EL (cell line): ENCODE measurements around the gene FAM167B.

Source experiments
- DNase-seq: peaks from one replicate; pipeline ENCODE4 v3.0.0-alpha.2; 2016

FAM167B gene

GRCh38 chr1:32246888-32247273 lies at the start of gene FAM167B:
FAM167B (plus strand) TSS chr1:32247222; CDS start chr1:32247422, 200 bp downstream.
- DNase-seq, result peak; percentile 89

DNA sequence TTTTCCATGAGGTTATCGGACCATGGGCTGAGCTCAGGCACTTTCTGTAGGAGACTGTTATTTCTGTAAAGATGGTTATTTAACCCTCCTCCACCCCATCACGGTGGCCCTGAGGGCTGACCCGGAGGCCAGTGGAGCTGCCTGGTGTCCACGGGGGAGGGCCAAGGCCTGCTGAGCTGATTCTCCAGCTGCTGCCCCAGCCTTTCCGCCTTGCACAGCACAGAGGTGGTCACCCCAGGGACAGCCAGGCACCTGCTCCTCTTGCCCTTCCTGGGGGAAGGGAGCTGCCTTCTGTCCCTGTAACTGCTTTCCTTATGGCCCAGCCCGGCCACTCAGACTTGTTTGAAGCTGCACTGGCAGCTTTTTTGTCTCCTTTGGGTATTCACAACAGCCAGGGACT lies 49.2 kb upstream of the FAM167B start:
- no peak for DNase-seq

DNA sequence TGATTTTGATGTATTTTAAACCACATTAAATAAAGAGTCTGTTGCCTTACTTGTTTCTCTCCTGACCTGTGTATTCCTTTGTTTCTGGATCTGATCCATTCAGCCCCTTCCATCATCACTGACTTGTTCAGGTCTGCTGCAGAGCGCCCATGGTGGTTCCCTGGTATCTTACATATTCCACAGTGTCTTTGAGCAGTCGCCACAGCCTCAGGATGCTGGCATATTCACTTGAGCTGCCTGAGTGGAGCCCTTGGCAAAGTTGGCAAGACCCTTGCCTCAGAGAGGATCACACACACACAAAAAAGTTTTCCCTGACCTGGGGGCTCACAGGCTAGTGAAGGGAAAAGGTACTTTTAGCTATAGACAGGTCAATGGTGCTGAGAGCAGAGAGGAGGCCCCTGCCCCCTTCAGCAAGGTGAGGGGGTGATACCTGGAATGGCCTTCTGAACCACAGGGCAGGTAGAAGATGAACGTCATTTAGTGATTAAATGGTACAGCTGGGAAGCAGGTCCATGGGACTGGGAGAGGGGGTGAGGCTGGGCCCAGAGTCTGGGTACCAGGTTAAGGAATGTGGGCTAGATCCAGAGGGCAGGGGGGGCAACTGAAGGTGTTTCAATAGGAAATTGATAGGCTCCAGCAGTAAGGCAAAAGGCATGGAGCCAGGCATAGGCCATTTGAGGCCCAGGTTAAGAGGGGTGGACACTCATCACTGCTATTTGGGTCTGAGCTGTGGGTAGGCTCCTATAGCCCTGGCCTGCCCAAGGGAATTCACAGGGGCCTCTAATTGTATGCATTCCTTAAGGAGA lies 48.6 kb upstream of the FAM167B start:
- no peak for DNase-seq

DNA sequence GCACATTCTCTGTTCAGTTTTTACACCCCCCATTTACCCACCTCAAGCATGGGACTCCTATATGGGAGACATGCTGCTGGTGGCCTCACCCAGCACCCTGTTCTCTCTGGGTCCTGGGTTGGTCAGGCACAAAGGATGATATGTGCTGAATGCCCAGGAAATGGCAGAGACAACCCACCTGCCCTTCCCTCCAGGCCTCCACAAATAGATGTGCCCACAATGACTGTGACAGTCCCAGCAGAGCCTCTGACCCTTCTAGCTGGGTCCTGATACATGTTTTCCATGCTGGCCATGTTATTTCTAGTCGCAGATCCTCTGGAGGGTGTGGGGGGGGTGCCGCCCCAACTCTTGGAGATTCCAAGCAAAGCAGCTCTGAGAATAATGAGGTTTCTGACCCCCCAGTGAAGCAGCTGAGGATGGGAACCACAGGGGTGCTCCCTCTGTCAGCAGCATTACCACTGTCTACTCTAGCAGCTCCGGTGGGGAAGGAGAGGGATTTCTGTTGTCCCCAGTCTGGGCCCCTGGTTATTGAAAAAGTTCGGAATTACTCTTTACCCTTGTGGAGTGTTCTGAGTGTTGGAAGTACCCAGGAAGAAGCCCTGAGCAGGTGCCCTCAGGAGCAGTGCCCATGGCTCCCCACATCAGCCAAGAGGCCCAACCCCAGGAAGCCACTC lies 47.8 kb upstream of the FAM167B start:
- no peak for DNase-seq

GRCh38 chr1:32199717-32200072 lies 47.3 kb upstream of the FAM167B start:
- no peak for DNase-seq

- DNase-seq, result peak; percentile 78
Measured at GRCh38 chr1:32200226-32201010, 46.6 kb upstream of the FAM167B start, which contains the start of gene CCDC28B. CCDC28B (plus strand) TSS chr1:32200595; CDS start chr1:32201936, 1,341 bp downstream.

DNA sequence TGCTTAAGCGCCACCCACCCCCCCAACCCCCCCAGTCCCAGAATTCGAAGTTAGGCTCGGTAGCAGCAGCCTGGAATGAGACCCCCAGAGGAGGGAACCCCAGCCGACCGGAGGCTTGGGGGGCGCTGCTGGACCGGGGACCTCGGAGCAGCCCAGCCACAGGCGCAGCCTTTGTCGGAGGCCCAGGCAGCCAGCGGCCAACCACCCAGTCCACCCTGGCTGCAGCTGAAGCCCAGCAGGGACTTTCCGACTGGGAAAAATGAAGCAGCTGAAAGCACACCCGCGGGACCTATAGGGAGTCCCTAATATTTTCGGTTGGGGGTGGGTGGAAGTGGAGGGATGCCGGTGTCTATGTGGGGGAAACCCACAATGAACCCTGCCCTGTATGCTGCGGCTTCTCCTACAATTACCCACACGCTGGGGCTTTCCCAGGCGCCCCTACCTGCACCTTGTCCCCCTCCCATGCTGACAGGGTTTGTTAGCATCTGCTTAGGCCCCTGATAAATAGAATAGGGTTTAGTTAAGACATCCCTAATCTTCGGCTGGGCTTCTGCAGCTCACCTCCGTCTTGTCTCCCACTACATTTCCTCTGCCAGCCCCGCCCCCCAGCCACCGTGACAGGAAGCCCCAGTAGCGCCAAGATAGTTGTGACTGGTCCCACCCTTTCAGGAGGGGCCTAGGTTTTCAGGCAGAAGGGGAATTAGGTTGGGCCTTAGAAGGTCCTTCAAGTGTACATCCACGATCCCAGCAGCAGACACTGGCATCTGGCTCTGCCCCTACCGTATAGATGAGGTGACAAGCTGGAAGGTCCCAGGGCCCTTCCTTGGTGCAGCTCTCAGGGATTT lies 45.8 kb upstream of the FAM167B start:
- DNase-seq, result peak; percentile 64

DNA sequence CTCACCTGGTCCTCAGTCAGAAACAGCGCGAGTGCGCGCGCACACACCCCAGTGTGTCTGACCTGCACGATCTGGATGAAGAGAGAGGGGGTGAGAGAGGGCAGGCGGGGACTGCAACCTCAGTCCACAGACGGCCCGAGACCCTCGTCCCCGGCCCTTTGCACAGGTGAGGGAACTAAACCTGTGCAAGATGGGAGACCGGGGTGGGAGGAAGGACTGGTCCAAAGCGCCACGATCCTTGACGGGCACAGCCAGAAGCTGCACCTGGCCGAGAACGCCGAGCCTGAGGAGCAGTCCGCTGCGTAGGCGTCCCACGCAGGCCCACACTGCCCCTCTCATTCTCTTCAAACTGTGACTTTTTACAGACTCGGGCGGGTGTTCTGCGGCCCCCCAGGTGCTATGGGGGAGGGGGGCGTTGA lies 42.1 kb upstream of the FAM167B start:
- no peak for DNase-seq

GRCh38 chr1:32205401-32206370 lies 41.3 kb upstream of the FAM167B start, which contains the start of gene IQCC:
IQCC (plus strand) TSS chr1:32205671; CDS start chr1:32205682, 11 bp downstream.
- DNase-seq, result peak; percentile 80

- no peak for DNase-seq
Measured at GRCh38 chr1:32208469-32208868, 38.6 kb upstream of the FAM167B start.

DNA sequence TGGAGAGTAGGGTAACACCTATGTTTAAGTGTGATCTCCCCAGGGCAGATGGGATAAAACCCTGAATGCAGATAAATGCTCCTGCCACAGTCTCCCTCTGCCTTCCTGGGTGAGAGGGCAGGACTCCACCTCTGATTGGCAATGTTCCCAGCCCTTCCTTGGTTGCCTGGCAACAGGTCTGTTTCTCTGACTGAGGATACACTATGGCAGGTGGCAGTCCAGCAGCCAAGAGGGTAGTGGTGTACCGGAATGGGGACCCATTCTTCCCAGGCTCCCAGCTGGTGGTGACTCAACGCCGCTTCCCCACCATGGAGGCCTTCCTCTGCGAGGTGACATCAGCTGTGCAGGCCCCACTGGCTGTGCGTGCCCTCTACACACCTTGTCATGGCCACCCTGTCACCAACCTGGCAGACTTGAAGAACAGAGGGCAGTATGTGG lies 38.1 kb upstream of the FAM167B start, which contains the start of gene DCDC2B:
DCDC2B (plus strand) TSS at position 199 of the 438 bp plus-strand sequence; CDS start at position 204, 5 bp downstream.
- DNase-seq, result peak; percentile 44

DNA sequence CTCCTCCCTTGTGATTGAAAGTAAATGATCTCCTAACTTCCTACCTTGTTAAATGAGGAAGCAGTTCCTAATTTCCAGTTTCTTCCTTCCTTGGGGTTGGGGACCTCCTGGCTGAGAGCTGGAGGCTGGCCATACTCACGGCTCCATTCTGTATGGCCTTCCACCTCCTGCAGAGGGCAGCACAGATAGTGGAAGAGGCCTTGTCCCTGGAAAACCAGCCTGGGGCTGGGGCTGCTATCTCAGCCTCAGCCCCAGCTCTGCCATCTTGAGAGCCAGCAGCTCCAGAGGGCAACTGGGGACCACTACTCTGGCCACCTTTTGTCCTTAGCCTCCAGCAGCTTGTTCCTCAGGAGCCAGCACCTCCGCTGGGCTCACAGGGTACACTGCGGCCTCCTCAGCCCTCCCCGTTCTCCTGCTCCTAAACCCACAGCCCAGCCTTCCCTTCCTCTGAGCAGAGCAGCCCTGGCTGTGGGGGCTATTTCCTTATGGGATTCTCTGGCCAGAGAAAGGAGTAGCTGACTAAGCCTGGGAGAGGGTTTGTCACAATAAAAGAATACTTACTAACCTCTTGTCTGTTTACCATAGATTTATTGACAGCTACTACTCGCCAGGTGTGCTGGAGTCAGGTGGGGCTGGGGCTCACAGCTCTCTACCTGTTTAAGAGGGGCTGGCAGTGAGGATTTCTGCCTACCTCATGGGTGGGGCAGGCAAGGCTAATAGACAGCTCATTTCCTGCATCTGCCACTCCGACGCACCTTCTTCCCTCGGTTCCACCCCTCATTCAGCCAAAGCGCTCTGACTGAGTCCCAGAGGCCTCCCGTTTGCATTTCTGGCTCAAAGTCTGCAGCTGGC lies 31.2 kb upstream of the FAM167B start:
- DNase-seq, result peak; percentile 68

DNA sequence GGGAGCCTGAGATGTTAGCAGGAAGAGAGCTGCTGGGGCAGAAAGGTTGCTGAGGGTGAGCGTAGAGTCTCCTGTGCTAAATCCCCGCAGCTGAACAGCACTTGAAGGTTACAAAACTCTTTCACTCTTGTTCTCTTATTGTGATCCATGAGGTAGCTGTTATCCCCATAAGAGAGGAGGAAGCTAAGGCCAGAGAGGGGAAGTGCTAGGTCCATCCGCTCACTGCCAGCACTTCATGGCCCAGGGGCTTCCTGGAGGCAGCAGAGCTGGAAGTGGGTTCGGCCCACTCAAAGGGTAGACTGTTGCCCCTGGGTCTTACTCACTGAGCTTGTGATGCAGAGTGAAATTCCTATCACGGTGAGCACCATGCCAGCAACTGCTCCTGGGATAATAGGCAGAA lies 30.5 kb upstream of the FAM167B start:
- DNase-seq, result no peak

DNA sequence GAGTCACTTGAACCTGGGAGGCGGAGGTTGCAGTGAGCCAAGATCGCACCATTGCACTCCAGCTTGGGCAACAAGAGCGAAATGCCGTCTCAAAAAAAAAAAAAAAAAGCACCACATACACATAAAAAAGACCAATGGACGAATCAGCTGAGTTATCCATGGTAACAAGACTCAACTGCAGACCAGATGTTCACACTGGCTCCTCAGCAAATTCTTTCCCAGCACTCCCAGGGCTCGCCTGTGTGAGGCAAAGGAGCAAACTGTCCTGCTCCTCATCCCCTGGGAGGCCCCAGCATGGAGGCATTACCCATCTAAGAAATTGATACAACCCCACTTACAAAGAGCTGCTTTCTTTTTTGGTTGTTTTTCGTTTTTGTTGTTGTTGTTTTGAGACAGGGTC lies 28.0 kb upstream of the FAM167B start:
- DNase-seq, result no peak

- no peak for DNase-seq
Measured at GRCh38 chr1:32220746-32221580, 26.1 kb upstream of the FAM167B start.

DNA sequence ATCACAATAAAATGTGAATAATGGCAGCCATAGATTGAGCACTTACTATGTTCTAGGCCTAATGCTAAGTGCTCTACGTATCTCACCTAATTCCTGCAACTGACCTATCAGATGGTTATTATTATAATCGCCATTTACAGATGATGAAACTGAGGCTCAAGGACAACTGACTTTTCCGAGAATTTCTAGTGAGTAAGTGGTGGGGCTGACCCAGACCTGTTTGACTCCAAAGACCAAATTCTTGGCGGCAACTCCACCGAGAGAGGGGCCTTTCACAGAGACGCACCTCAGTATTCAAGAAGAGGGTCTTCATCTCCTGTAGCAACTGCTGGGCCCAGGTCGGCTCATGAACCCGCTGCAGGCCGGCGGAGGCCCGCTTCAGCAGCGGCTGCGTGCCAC lies 25.4 kb upstream of the FAM167B start:
- DNase-seq, result no peak

GRCh38 chr1:32221980-32222755 lies 24.9 kb upstream of the FAM167B start, which contains the start of the genes EIF3I and TMEM234:
EIF3I (plus strand) TSS chr1:32222407; CDS start chr1:32222442, 35 bp downstream.
TMEM234 (minus strand) TSS chr1:32222353; CDS start chr1:32222322, 31 bp downstream.
- DNase-seq, result peak; percentile 91

- no peak for DNase-seq
Measured at GRCh38 chr1:32223683-32224082, 23.3 kb upstream of the FAM167B start.
